GM23338 (cell line): ENCODE data around the gene SLC4A2. TPM values are rescaled to one million over a fixed set of nuclear protein-coding genes. Genes with fewer than 3 reads are reported as not detected.

ENCODE experiments used
- ATAC-seq: fragments of 200-7000 bp; cut with Tn5 transposase; 3 replicates; pipeline ENCODE4 v1.9.1; 2020
- DNase-seq: peaks from one replicate; pipeline ENCODE4 v3.0.0-alpha.2; 2015; ENCODE audit warnings: low spot score
- H2AFZ ChIP-seq: fragments of 200-600 bp; sonication (generic); 2 replicates; pipeline ENCODE4 v1.8.0; 2016; ENCODE audit warnings: antibody characterized with exemption, mild to moderate bottlenecking, moderate library complexity
- H3F3A ChIP-seq: fragments of 200-600 bp; sonication (generic); replicated peaks from 2 replicates; pipeline ENCODE4 v1.8.0; 2017; ENCODE audit warnings: antibody characterized with exemption, mixed run types, low read depth
- H3K27ac ChIP-seq: fragments of 200-600 bp; sonication (generic); 2 replicates; pipeline ENCODE4 v1.6.1; 2016; ENCODE audit warnings: low read depth
- H3K27me3 ChIP-seq: fragments of 200-600 bp; sonication (generic); 2 replicates; pipeline ENCODE4 v1.8.0; 2016; ENCODE audit warnings: mild to moderate bottlenecking, mixed run types, moderate library complexity; ENCODE audit not compliant: insufficient read depth
- H3K36me3 ChIP-seq: fragments of 200-600 bp; sonication (generic); 2 replicates; pipeline ENCODE4 v1.8.0; 2016; ENCODE audit warnings: mild to moderate bottlenecking; ENCODE audit not compliant: insufficient read depth
- H3K4me1 ChIP-seq: fragments of 200-600 bp; sonication (generic); 2 replicates; pipeline ENCODE4 v1.8.0; 2016; ENCODE audit warnings: mild to moderate bottlenecking, moderate library complexity; ENCODE audit not compliant: insufficient read depth
- H3K4me2 ChIP-seq: fragments of 200-600 bp; sonication (generic); 2 replicates; pipeline ENCODE4 v1.7.1; 2017; ENCODE audit warnings: mixed run types
- H3K4me3 ChIP-seq: fragments of 200-600 bp; sonication (generic); 2 replicates; pipeline ENCODE4 v1.6.1; 2016; ENCODE audit warnings: mixed run types
- H3K79me2 ChIP-seq: fragments of 200-600 bp; sonication (generic); replicated peaks from 2 replicates; pipeline ENCODE4 v1.8.0; 2017; ENCODE audit warnings: mild to moderate bottlenecking; ENCODE audit not compliant: insufficient read depth
- H3K9me2 ChIP-seq: fragments of 200-600 bp; sonication (generic); 2 replicates; pipeline ENCODE4 v1.8.0; 2017; ENCODE audit not compliant: insufficient read depth
- H4K20me1 ChIP-seq: fragments of 200-600 bp; sonication (generic); replicated peaks from 2 replicates; pipeline ENCODE4 v1.8.0; 2017; ENCODE audit warnings: mild to moderate bottlenecking; ENCODE audit not compliant: insufficient read depth
- H3K27ac Mint-ChIP-seq: 2 replicates; pipeline ENCODE4 v1.8.0; 2020; ENCODE audit warnings: inconsistent platforms, mild to moderate bottlenecking, moderate library complexity, mixed read lengths
- H3K27me3 Mint-ChIP-seq: 3 replicates; pipeline ENCODE4 v1.8.0; 2022; ENCODE audit warnings: low read depth, mild to moderate bottlenecking, moderate library complexity, mixed read lengths, inconsistent platforms; ENCODE audit not compliant: insufficient read depth, poor library complexity
- H3K36me3 Mint-ChIP-seq: 3 replicates; pipeline ENCODE4 v1.8.0; 2021; ENCODE audit warnings: low read depth, mild to moderate bottlenecking, inconsistent platforms, moderate library complexity, mixed read lengths
- H3K4me1 Mint-ChIP-seq: 3 replicates; pipeline ENCODE4 v1.8.0; 2020; ENCODE audit warnings: mild to moderate bottlenecking, inconsistent platforms, mixed read lengths
- H3K4me3 Mint-ChIP-seq: 3 replicates; pipeline ENCODE4 v1.8.0; 2021; ENCODE audit warnings: moderate library complexity, mild to moderate bottlenecking, inconsistent platforms, mixed read lengths
- H3K9me3 Mint-ChIP-seq: 3 replicates; pipeline ENCODE4 v1.8.0; 2020; ENCODE audit warnings: moderate library complexity, mild to moderate bottlenecking, inconsistent platforms, mixed read lengths
- CREB1 ChIP-seq: fragments of 250-450 bp; sonication (Bioruptor Pico); IDR thresholded peaks from 2 replicates; pipeline ENCODE4 v1.5.0; 2020; ENCODE audit warnings: low read depth, mild to moderate bottlenecking, moderate library complexity
- EZH2phosphoT487 ChIP-seq: fragments of 200-600 bp; sonication (generic); IDR thresholded peaks from one replicate; pipeline ENCODE4 v1.8.1; 2018; ENCODE audit warnings: antibody characterized with exemption; ENCODE audit not compliant: unreplicated experiment
- JUNB ChIP-seq: IDR thresholded peaks from one replicate; pipeline ENCODE4 v1.6.1; 2016; ENCODE audit warnings: antibody characterized with exemption; ENCODE audit not compliant: unreplicated experiment
- POLR2AphosphoS5 ChIP-seq: IDR thresholded peaks from 2 replicates; pipeline ENCODE4 v1.6.1; 2016; ENCODE audit warnings: antibody characterized with exemption, low read depth
- STAT1 ChIP-seq: IDR thresholded peaks from one replicate; pipeline ENCODE4 v1.6.1; 2016; ENCODE audit warnings: antibody characterized with exemption; ENCODE audit not compliant: unreplicated experiment
- ZNF114 ChIP-seq: fragments of 250-450 bp; sonication (Bioruptor Pico); IDR thresholded peaks from 2 replicates; pipeline ENCODE4 v1.5.0; 2020; ENCODE audit warnings: mild to moderate bottlenecking, moderate library complexity
- ZNF331 ChIP-seq: fragments of 250-450 bp; sonication (Bioruptor Pico); IDR thresholded peaks from 2 replicates; pipeline ENCODE4 v1.5.0; 2020; ENCODE audit warnings: low read depth, mild to moderate bottlenecking, moderate library complexity
- polyA plus RNA-seq: library from polyadenylated mRNA; unstranded; fragments of >200 nt; fragmentation: Nextera tagmentation; extraction: Ambion mirVana; gene quantifications from 2 replicates; pipeline ENCODE4 v1.2.1, GENCODE V29; 2016
- total RNA-seq: library from RNA; depleted of rRNA; stranded (reverse); fragments of >200 nt; shearing (Covaris generic); gene quantifications from 2 replicates; pipeline ENCODE4 v1.2.3, GENCODE V29; 2014
- TF ChIP-seq, protein P1 (sequence below), 2 experiments: fragments of 200-600 bp in 1 of 2; sonication (generic) in 1 of 2; conservative IDR thresholded peaks; 2 replicates each; pipeline versions ENCODE4 v1.5.1 to v1.6.1; 2016 to 2017; ENCODE audit warnings: antibody characterized with exemption in 2 of 2, low read depth in 2 of 2, mild to moderate bottlenecking in 2 of 2, moderate library complexity in 1 of 2
- TF ChIP-seq, protein P2 (sequence below): IDR thresholded peaks from 2 replicates; pipeline ENCODE4 v1.6.1; 2016; ENCODE audit warnings: antibody characterized with exemption
- TF ChIP-seq, protein P3 (sequence below): fragments of 250-450 bp; sonication (Bioruptor Pico); IDR thresholded peaks from 2 replicates; pipeline ENCODE4 v1.5.0; 2020; ENCODE audit warnings: mild to moderate bottlenecking, moderate library complexity

The SLC4A2 gene
- total and polyA plus RNA-seq, 2 experiments from 2014 or later, result 64.8 to 106 TPM

DNA sequence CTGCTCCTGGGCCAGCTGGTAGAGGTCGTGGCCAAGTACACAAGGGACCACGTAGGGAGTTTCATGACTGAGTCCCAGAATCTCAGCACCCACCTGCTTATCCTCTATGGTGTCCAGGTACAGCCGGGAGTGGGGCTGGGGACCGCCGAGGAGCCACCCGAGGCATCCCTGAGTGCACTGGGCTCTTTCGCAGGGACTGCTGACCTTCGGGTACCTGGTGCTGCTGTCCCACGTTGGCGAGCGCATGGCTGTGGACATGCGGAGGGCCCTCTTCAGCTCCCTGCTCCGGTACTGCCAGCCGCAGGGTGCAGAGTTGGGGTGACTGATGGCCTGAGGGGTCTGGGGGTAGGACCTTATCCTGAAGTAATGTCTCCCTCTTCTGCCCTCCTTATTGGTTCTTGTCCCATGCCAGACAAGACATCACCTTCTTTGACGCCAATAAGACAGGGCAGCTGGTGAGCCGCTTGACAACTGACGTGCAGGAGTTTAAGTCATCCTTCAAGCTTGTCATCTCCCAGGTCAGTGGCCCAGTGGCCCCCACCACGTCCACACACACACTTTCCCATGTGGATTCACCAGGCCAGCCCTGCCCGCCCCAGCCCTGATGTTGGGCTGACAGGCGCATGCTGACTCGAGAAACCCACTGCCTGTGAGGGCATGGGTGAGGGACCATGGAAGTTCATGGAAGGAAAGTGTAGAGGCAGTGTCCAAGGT is 24.9 kb upstream of the SLC4A2 start (continued):
- TF ChIP-seq, protein P1, sequence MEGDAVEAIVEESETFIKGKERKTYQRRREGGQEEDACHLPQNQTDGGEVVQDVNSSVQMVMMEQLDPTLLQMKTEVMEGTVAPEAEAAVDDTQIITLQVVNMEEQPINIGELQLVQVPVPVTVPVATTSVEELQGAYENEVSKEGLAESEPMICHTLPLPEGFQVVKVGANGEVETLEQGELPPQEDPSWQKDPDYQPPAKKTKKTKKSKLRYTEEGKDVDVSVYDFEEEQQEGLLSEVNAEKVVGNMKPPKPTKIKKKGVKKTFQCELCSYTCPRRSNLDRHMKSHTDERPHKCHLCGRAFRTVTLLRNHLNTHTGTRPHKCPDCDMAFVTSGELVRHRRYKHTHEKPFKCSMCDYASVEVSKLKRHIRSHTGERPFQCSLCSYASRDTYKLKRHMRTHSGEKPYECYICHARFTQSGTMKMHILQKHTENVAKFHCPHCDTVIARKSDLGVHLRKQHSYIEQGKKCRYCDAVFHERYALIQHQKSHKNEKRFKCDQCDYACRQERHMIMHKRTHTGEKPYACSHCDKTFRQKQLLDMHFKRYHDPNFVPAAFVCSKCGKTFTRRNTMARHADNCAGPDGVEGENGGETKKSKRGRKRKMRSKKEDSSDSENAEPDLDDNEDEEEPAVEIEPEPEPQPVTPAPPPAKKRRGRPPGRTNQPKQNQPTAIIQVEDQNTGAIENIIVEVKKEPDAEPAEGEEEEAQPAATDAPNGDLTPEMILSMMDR (conservative IDR thresholded peaks at IDR 0.05; ENCODE audit: low read depth in 2 of 2), result no peak
- TF ChIP-seq, protein P2, sequence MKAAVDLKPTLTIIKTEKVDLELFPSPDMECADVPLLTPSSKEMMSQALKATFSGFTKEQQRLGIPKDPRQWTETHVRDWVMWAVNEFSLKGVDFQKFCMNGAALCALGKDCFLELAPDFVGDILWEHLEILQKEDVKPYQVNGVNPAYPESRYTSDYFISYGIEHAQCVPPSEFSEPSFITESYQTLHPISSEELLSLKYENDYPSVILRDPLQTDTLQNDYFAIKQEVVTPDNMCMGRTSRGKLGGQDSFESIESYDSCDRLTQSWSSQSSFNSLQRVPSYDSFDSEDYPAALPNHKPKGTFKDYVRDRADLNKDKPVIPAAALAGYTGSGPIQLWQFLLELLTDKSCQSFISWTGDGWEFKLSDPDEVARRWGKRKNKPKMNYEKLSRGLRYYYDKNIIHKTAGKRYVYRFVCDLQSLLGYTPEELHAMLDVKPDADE, result no peak
- TF ChIP-seq EZH2phosphoT487, result no peak

DNA sequence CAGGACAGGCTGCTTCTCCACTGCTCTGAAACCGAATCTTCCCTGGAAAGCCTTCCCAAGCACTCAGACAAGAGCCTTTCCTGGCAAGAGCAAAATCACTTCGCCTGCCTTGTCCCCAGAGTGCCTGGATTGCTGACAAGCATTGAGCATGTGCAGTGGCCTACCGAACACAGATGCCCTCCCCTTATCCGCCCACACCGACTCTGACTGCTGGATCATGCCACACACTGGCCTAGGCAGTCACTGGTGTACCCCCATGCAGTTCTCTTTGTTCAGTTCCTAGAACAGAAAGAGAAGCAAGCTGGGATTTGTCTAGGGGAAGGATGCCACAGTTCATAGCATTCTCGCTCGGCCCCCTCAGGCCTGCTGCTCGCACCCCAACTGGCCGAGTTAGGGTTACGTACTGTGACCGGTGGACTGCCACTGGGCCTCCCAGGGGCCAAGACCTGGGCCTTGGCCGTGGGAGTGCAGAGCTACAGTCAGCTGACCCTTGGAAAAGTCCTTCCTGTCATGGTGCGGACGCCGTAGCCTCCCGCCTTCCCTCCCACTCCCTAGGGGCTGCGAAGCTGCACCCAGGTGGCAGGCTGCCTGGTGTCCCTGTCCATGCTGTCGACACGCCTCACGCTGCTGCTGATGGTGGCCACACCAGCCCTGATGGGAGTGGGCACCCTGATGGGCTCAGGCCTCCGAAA is 24.2 kb upstream of the SLC4A2 start:
- Histone ChIP-seq H2AFZ (no peak overlapping the region), H3K36me3 (no peaks in the 10 kb centered on the region), H3K4me2 (no peak overlapping the region), H3K27ac (no peak overlapping the region), H3K4me1 (no peaks in the 10 kb centered on the region), H3K27me3 (no peaks in the 10 kb centered on the region), H3K79me2 (no peaks in the 10 kb centered on the region), H3K9me2 (no peaks in the 10 kb centered on the region), H3K4me3 (no peak overlapping the region), H3F3A (no peaks in the 10 kb centered on the region), H4K20me1 (no peaks in the 10 kb centered on the region; the same call in 1 of the 2 replicates)
- ATAC-seq, result no peak
- Mint-ChIP-seq H3K9me3 (no peaks in the 10 kb centered on the region), H3K4me1 (peaks cover 2% of the 10 kb centered on the region; the same call in 1 of the 3 replicates), H3K36me3 (0 out of 3 replicates have a peak, but pooled peaks cover 6% of the 10 kb centered on the region), H3K27me3 (peaks cover 15% of the 10 kb centered on the region), H3K4me3 (no peak overlapping the region), H3K27ac (no peak overlapping the region)
- no peak for DNase-seq
- TF ChIP-seq, protein P3, sequence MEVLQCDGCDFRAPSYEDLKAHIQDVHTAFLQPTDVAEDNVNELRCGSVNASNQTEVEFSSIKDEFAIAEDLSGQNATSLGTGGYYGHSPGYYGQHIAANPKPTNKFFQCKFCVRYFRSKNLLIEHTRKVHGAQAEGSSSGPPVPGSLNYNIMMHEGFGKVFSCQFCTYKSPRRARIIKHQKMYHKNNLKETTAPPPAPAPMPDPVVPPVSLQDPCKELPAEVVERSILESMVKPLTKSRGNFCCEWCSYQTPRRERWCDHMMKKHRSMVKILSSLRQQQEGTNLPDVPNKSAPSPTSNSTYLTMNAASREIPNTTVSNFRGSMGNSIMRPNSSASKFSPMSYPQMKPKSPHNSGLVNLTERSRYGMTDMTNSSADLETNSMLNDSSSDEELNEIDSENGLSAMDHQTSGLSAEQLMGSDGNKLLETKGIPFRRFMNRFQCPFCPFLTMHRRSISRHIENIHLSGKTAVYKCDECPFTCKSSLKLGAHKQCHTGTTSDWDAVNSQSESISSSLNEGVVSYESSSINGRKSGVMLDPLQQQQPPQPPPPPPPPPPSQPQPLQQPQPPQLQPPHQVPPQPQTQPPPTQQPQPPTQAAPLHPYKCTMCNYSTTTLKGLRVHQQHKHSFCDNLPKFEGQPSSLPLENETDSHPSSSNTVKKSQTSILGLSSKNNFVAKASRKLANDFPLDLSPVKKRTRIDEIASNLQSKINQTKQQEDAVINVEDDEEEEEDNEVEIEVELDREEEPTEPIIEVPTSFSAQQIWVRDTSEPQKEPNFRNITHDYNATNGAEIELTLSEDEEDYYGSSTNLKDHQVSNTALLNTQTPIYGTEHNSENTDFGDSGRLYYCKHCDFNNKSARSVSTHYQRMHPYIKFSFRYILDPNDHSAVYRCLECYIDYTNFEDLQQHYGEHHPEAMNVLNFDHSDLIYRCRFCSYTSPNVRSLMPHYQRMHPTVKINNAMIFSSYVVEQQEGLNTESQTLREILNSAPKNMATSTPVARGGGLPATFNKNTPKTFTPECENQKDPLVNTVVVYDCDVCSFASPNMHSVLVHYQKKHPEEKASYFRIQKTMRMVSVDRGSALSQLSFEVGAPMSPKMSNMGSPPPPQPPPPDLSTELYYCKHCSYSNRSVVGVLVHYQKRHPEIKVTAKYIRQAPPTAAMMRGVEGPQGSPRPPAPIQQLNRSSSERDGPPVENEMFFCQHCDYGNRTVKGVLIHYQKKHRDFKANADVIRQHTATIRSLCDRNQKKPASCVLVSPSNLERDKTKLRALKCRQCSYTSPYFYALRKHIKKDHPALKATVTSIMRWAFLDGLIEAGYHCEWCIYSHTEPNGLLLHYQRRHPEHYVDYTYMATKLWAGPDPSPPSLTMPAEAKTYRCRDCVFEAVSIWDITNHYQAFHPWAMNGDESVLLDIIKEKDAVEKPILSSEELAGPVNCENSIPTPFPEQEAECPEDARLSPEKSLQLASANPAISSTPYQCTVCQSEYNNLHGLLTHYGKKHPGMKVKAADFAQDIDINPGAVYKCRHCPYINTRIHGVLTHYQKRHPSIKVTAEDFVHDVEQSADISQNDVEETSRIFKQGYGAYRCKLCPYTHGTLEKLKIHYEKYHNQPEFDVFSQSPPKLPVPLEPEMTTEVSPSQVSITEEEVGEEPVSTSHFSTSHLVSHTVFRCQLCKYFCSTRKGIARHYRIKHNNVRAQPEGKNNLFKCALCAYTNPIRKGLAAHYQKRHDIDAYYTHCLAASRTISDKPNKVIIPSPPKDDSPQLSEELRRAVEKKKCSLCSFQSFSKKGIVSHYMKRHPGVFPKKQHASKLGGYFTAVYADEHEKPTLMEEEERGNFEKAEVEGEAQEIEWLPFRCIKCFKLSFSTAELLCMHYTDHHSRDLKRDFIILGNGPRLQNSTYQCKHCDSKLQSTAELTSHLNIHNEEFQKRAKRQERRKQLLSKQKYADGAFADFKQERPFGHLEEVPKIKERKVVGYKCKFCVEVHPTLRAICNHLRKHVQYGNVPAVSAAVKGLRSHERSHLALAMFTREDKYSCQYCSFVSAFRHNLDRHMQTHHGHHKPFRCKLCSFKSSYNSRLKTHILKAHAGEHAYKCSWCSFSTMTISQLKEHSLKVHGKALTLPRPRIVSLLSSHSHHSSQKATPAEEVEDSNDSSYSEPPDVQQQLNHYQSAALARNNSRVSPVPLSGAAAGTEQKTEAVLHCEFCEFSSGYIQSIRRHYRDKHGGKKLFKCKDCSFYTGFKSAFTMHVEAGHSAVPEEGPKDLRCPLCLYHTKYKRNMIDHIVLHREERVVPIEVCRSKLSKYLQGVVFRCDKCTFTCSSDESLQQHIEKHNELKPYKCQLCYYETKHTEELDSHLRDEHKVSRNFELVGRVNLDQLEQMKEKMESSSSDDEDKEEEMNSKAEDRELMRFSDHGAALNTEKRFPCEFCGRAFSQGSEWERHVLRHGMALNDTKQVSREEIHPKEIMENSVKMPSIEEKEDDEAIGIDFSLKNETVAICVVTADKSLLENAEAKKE (CRISPR knock-in tag), result no peak
- TF ChIP-seq POLR2AphosphoS5, result no peak
- TF ChIP-seq, protein P1 (conservative IDR thresholded peaks at IDR 0.05; ENCODE audit: low read depth in 2 of 2), result no peak
- TF ChIP-seq JUNB, result no peak
- TF ChIP-seq ZNF114 (CRISPR knock-in tag), result no peak
- TF ChIP-seq ZNF331 (CRISPR knock-in tag), result no peak
- TF ChIP-seq STAT1, result no peak
- no peak for TF ChIP-seq CREB1 (CRISPR knock-in tag)
- TF ChIP-seq EZH2phosphoT487, result no peak
- TF ChIP-seq, protein P2, result no peak
